OCI-M2 (cell line): ENCODE data around the gene TSPAN4.

ENCODE experiments used
- DNase-seq: peaks from one replicate; lab custom pipeline; 2025; ENCODE audit not compliant: unreplicated experiment; lab: John Stamatoyannopoulos, UW

TSPAN4 gene, protein sequence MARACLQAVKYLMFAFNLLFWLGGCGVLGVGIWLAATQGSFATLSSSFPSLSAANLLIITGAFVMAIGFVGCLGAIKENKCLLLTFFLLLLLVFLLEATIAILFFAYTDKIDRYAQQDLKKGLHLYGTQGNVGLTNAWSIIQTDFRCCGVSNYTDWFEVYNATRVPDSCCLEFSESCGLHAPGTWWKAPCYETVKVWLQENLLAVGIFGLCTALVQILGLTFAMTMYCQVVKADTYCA

GRCh38 chr11:842370-843002 lies at the start of gene TSPAN4, which contains the start of gene POLR2L:
TSS of gene TSPAN4 (plus strand) at chr11:842852. CDS start at chr11:850305, 7,453 bp downstream.
TSS of gene POLR2L (minus strand) at chr11:842529. CDS start at chr11:842508, 21 bp downstream.
- DNase-seq: peak; percentile 38

DNA sequence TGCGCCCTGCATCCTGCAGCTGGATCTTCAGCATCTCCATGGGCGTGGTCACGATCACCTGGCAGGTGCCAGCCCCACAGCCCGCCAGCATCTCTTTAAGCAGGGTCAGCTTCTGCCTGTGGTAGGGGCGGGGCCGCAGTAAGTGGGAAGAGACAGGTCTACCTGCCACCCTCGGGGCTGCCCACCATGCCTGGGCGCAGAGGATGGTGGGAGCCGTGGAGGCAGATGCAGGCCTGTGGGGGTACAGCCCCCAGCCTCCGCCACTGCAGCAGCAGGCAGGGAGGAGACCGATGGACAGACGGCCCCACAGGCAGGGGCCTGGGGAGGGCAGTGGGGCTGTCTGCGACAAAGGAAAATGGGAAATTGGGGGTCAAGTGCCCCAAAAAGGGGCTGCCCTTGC lies 49.8 kb upstream of the TSPAN4 start:
- no peak for DNase-seq

DNA sequence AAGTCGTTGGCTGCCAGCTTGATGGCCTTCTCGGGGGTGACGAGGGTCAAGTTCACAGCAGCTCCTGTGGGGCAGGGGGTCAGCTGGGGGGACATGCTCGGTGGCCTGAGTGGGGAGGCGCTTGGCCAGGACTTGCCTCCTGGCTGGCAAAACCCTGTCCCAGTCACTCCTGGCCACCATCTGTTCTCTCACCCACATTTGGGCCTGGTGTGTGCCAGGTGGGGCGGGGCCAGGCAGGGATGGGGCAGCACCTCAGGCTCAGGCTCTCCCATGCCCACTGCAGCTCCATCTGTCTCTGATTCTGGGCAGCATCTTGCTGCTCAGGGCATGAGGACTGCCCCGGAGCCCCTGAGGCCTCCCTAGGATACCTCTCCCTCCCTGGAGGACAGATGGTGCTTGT lies 49.1 kb upstream of the TSPAN4 start:
- DNase-seq: no peak

- DNase-seq: no peak
Observed at GRCh38 chr11:794013-794765, 48.5 kb upstream of the TSPAN4 start.

DNA sequence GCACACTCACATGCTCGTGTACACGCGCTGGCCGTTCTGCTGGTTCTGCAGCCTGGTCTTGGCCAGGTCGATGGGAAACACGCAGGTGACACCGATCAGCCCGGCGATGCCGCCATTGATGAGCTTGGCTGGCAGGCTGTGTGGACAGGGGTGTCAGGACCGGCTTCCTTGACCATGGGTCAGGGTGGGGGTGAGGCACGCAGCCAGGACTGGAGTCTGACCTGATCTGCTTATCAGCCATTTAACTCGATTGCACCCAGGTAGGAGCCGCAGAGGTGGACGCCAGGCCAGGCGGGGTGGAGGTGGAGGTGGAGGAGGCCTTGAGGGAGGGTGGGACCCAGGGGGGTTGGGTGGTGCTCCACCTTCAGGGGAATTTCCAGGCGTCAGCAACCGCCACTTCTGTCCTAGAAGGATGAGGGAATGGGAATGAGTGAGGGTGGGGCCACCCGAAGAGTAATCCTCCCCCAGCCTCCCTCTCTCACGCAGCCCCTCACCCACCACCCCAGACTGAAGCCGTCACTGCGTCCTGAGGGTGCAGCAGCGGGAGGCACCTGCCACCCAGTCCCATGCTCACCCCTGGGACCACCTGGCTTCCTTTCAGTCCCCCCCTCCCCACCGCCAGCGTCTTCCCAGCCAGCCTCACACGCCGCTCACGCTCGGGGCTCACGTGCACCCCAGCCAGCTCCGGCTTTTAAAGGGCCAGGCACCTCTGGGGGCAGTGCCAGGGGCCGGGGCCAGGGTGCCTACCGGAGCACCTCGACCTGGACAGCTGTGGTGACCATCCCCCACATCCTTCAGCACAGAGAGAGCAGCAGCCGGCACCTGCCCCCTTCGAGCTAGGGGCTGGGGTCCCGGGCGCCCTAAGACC lies 47.7 kb upstream of the TSPAN4 start:
- no peak for DNase-seq

GRCh38 chr11:795634-796564 lies 46.8 kb upstream of the TSPAN4 start:
- DNase-seq: no peak

- no peak for DNase-seq
Observed at GRCh38 chr11:796565-797295, 45.9 kb upstream of the TSPAN4 start.

DNA sequence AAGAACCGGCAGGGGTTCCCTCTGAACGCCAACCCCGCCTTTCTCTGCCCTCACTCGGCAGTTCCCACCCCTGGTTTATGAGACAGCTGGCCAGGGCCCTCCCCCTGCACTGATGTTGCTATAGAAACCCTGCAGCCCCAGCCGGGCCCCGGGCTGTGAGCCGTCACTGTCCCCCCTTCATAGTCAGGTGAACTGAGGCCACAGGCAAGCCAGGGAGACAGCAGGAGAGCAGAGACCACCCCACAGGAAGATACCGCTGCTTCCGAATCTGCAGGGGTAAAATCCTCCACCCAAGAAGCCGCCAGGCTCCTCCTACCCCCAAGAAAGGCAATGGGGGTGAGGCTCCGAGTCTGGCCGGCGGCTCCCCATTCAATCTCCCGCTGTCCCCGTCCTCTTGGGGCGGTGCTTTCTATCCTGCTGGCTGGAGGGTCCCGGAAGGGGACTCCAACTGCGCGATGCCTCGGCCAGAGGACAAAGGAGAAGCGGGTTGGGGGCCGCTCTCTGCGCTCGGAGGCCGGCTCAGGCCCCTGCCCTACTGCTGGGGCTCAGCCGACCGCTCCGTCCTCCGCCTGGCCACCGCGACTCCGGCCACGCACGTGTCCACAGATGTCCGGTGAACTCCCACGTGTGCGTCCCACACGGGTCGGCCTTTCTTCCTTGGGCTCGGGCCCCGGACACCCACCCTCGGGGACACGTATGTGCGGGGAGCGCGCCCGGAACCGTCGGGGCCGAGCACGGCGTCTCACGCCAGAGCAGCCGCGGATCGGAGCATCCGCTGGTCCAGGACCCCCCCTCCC lies 45.2 kb upstream of the TSPAN4 start:
- DNase-seq: no peak

GRCh38 chr11:798093-798713 lies 44.4 kb upstream of the TSPAN4 start, which contains the start of gene SLC25A22:
TSS of gene SLC25A22 (minus strand) at chr11:798281. CDS start at chr11:795006, 3,275 bp downstream.
- DNase-seq: no peak

- no peak for DNase-seq
Observed at GRCh38 chr11:799641-800316, 42.9 kb upstream of the TSPAN4 start.

- DNase-seq: no peak
Observed at GRCh38 chr11:800473-800872, 42.2 kb upstream of the TSPAN4 start.

GRCh38 chr11:801097-801780 lies 41.4 kb upstream of the TSPAN4 start:
- no peak for DNase-seq

GRCh38 chr11:802018-802617 lies 40.5 kb upstream of the TSPAN4 start:
- DNase-seq: no peak

DNA sequence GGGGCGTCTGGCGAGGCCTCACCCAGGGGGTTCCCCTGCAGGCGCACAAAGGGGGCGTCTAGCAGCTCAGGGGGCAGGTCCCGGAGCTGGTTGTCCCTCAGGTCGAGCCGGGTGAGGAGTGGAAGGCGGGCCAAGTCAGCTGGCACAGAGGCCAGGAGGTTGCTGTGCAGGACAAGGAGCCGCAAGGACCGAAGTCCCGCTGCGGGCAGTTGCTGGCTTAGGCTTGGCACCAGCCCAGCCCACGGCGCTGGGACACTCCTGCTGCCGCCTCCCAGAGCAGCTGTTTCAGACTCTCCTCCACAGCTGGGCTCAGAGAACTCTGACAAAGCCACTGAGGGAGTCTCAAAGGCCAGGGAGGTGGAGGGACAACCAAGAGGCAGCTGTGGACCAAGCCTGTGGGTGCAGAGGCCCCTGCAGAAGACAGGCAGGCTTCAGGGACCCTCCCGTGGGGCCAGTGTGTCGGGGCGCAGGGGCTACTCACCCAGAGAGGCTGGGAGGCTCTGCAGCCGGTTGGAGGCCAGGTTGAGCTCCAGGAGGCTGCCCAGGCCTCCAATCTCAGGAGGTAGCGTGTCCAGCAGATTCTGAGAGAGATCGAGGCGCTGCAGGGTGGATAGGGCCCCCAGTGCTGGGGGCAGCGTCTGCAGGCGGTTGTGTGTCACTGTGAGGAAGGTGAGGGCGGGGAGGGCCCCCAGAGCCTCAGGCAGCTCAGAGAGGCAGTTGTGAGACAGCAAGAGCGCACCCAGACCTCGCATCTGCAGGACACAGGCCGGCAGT lies 39.8 kb upstream of the TSPAN4 start:
- no peak for DNase-seq

DNA sequence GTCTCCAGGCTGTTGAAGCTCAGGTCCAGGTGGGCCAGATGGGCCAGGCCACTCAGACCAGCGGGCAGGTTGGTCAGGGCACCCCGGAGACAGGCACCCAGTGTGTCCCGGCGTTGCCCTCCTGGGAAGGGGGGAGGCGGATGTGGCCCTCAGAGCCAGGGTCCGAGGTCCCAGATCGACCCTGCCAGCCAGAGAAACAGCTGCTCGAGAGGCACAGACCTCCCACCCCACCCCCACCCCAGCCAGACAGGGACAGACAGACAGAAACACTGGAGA lies 39.2 kb upstream of the TSPAN4 start:
- no peak for DNase-seq
